Mononuclear cell (primary cell): ENCODE results near the gene RAB20. TPM values are rescaled to one million over a fixed set of nuclear protein-coding genes. Genes with fewer than 3 reads are reported as not detected.

Source experiments
- H3K27me3 ChIP-seq: 2 replicates; pipeline ENCODE4 v1.6.0; 2011; ENCODE audit warnings: low read length, control low read depth; ENCODE audit not compliant: insufficient read depth
- H3K4me1 ChIP-seq: 2 replicates; pipeline ENCODE4 v1.5.1; 2011; ENCODE audit warnings: mild to moderate bottlenecking, low read length, control low read depth; ENCODE audit not compliant: insufficient read depth
- H3K4me3 ChIP-seq: 2 replicates; pipeline ENCODE4 v1.5.1; 2011; ENCODE audit warnings: mild to moderate bottlenecking, low read length, moderate library complexity
- H3K9me3 ChIP-seq: 2 replicates; pipeline ENCODE4 v1.5.1; 2011; ENCODE audit warnings: low read depth, mild to moderate bottlenecking, control low read depth, low read length
- total RNA-seq: library from RNA; depleted of rRNA; stranded (reverse); fragments of >200 nt; gene quantifications from one replicate; pipeline ENCODE4 v1.2.3, GENCODE V29; 2012

Gene RAB20
- total RNA-seq, 1 donor = 50.6 TPM

DNA sequence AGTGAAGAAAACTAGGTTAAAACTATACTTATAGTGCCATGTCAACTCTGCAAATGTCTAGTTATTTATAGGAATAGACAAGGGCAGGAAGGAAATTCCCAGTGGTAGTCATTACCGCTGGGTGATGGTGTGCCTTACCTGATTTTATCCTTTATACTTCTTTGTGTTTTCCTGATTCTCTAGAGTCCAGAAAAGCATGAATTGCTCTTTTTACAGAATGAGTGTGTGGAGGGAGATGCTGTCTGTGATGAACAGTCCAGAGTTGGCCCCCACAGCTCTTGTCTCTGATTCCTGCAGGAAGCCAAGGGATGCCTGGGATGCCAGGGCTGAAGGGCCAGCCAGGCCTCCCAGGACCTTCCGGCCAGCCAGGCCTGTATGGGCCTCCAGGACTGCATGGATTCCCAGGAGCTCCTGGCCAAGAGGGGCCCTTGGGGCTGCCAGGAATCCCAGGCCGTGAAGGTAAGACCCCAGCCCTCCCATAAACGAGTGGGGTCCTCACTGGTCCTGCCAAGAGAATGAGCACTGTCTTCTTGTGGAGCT lies 83.7 kb downstream of the RAB20 start:
- no peaks in the 10 kb centered on the region for H3K27me3 ChIP-seq
- H3K9me3 ChIP-seq = no peaks in the 10 kb centered on the region
- H3K4me3 ChIP-seq = no peak overlapping the region
- H3K4me1 ChIP-seq = no peaks in the 10 kb centered on the region

DNA sequence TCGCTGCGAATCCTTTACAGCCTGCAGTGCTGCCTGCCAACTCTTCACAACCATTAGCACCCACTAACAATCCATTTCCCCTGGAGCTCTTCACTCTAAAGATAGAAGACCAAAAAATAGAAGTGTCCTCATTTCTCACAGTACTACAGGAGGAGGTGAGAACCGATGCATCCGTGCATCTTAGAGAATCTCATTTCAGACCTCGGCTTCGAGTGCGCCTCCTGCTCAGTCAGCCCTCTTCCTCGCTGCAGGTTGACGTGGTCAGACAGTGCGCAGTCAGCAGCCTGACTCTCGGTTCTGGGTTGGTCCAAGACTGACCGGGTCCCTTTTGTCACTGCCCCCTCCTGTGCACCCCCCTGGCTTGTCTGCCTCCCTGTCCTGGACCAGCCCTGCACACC lies 85.3 kb downstream of the RAB20 start:
- no peaks in the 10 kb centered on the region for H3K27me3 ChIP-seq

DNA sequence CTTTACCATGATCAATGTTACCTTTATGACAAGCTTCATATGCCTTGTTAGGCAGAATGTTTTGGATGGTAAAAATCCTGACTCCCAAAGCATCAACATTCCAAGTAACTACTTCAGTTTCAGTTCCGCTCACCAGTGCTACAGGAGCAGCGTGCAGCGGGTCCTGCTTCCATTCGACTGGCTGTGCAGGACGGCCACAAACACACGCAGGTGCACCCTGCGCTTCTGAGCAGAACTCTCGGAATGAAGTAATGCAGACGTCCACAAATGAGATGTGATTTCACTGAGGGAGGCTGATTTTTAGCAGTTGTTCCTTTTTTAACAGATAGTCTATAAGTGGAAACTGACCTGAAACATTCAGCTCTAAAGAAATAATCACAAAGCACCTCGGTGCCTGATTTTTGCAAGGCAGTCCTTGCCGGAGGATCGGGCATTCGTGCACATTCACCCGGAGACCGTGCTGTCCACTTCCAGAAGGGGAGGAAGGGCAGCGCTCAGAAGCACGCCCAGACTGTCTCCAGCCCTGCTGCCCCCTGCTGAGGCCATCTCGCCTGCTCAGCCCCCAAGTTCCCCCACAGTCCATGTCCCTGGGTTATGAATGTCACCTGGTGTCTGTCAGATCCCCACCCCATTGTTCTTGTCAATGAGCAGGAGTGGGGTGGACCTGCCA lies 85.8 kb downstream of the RAB20 start:
- Histone ChIP-seq H3K27me3 (no peaks in the 10 kb centered on the region), H3K4me1 (peaks cover 17% of the 10 kb centered on the region), H3K4me3 (no peak overlapping the region), H3K9me3 (no peaks in the 10 kb centered on the region)

More for the DNA sequence above, 85.3 kb downstream of the RAB20 start:
- Histone ChIP-seq H3K4me1 (peaks cover 12% of the 10 kb centered on the region), H3K9me3 (no peaks in the 10 kb centered on the region), H3K4me3 (no peak overlapping the region)

DNA sequence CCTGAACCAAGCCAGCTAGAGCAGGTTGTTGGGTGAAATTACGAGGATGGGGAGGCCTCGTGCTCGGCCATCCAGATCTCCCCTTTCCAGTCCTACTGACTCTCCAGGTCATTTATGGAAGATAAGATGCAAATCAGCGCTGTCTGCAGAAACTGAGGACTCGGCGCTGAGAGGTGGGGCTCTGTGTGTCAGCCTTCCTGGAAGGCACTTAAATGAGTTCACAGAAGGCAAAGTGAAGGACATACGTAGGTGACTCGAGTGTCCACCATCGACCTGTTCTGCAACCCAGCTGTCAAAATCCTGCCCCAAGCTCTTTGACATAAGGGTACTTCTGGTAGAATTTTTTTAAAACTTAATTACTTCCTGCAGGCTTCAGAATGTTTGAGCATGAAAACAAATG lies 86.4 kb downstream of the RAB20 start:
- Histone ChIP-seq H3K4me1 (peaks cover 23% of the 10 kb centered on the region), H3K9me3 (no peaks in the 10 kb centered on the region), H3K4me3 (no peak overlapping the region), H3K27me3 (no peaks in the 10 kb centered on the region)

DNA sequence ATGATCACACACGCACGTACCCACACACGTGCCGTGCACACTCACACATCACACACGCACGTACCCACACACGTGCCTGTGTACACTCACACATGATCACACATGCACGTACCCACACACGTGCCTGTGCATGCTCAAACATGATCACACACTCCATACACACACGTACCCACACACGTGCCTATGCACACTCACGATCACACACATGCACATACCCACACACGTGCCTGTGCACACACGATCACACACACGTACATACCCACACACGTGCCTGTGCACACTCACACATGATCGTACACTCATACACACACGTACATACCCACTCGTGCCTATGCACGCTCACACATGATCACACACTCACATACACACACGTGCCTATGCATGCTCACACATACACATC lies 86.8 kb downstream of the RAB20 start:
- Histone ChIP-seq H3K9me3 (no peaks in the 10 kb centered on the region), H3K4me3 (no peak overlapping the region), H3K4me1 (peaks cover 24% of the 10 kb centered on the region), H3K27me3 (no peaks in the 10 kb centered on the region)

Other genes with a start within 250 kb of the RAB20 start
- 9.8 TPM for gene NAXD, start 53.8 kb upstream of the RAB20 start, total RNA-seq
- 44.4 TPM for gene CARS2, start 144.4 kb upstream of the RAB20 start, total RNA-seq
- gene ING1, start 152.0 kb upstream of the RAB20 start, total RNA-seq = 18.7 TPM